ENCODE data around the gene ACACB.

The ACACB gene

DNA sequence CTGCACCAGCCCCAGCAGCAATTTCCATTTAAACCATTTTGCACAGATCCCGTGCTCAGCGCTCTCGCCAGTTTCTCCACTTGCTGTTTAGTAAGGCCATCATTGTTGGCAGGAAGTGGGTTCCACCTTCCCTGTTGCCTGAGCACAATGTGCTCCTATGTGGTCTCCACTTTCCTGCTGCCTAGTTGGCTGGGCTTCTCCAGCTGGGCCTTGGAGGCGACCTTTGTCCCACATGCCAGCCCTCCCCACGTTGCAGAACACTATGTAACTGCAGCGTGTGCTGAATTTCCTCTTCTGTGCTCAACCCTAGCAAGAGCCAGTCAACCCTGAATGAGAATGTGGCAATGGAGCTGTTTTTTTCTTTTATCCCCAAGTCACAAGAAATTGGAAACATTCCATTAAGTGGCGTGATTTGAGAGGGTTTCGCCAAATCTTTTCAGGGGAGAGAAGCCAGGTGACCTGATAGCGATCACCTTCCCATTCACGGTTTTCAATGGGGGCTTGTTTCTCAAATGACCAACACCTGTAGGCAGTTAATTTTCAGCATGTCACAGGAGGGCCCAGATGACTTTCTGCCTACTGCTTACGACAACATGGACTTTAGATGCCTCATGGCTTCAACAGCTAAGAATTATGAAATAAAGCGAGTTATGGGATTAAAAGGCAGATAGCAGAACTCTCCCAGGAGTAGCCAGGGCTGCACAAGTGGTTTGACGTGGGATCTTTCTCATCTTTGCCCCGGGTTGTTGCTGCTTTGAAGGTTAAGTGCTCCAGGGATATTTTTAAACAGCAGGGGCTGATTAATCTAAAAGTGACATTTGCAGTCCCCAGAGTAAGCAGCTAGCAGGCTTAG, at the start of gene ACACB:
TSS of gene ACACB (plus strand) at position 830 of the 853 bp plus-strand sequence. CDS start 22,819 bp downstream, outside the sequence.
- peak; percentile 40 for DNase-seq

DNA sequence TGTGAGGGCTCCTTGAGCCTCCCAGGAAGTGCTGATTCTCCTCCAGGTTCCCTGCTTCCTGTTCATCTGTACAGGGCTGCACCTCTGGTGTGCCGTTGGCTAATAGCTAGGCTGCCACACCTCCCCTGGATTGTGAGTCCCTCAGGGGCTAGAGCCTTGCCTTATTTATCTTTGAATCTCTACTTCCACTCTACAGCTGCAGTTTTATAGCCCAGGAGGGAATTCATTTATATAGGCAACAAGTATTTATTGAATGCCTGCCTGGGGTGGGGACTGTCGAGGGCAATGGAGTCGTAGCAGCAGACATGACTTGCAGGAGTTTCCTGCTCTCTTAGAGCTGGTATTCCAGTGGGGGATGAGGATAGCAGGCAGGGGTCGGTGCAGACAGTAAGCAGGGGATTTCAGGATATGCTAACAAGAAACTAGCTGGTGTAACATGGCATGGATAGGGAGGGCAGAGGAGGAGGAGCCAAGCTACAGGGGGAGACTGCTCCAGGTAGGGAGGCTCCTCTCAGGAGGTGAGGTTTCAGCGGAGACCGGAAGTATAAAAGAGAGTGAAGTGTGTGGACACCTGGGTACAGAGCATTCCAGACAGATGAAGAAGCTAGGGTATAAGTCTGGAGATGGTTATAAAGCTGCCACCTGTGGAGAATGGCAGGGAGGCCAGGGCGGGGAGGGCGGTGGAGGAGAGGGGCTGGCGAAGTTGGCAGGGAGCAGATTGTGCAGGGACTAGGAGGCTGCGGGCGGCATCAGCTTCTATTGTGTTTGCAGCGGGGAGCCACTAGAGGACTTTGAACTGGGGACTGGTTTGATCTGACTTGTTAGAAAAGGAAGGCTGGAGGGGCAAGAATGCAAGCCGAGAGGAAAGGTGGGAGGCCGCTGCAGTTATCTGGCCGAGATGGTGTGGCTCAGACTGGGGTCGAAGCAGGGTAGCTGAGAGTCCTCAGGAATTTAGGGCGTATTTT, 46.8 kb upstream of the ACACB start:
- DNase-seq = no peak

DNA sequence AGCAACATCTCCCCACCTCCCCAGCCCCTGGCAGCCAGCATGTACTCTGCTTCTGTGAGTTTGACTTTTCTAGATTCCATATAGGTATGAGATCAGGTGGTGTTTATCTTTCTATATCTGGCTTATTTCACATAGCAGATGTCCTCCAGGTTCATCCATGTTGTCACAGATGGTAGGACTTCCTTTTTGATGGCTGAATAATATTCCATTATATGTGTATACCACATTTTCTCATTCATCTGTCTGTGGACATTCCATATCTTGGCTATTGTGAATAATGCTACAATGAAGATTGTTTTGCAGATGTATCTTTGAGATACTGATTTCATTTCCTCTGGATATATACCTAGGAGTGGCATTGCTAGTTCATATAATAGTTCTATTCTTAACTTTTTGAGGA, 41.5 kb upstream of the ACACB start:
- DNase-seq = no peak

DNA sequence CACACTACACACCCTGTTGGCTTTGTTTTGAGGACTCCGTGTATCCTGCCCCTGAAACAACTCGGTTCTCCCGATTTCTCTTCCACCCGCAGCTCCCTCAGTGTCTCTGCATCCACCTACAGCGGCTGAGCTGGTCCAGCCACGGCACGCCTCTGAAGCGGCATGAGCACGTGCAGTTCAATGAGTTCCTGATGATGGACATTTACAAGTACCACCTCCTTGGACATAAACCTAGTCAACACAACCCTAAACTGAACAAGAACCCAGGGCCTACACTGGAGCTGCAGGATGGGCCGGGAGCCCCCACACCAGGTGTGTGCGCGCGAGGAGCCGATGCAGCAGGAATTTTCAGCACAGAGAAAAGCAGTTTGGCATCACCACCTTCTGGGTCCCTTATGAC, 33.6 kb upstream of the ACACB start:
- no peak for DNase-seq

DNA sequence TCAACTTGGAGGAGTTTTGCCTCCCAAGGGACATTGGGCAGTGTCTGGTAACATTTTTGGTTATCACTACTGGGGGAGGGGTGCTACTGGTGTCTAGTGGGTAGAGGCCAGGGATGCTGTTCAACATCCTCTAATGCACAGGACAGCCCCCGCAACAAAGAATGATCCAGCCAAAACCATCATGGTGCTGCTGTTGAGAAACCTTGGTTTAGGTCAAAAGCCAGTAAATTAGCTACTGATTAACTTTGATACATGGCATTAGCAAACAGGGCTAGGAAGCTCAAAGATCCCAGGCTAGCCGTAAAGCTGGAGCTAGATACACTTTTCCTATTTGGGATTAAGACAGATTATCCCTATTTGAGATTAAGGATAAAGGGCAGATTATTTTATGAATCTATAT, 32.0 kb upstream of the ACACB start:
- no peak for DNase-seq

DNA sequence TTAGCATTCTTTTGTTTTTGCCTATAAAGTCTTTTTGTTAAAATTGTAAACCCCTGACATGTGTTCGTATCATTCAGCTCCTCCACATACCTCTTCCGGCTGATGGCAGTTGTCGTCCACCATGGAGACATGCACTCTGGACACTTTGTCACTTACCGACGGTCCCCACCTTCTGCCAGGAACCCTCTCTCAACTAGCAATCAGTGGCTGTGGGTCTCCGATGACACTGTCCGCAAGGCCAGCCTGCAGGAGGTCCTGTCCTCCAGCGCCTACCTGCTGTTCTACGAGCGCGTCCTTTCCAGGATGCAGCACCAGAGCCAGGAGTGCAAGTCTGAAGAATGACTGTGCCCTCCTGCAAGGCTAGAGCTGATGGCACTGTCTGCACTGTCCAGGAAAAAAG, 30.8 kb upstream of the ACACB start:
- no peak for DNase-seq

DNA sequence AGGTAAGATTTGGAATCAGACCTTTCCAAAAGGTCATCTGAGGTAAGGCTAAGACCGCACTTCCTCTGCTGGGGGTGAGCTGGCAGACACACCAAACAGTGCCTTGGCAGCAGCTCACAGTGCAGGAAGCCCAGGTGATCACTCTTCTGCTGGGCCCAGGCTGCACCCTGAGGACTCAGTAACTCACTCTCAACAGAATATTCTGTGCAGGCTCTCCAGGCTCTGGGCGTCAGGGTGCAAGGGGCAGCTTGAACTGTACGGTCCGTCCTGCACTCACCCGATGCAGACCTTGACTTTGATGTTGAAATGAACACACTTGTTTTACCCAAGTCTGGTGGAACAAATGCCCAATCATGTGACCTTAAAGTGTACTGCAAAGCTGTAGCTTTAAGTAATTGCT, 29.1 kb upstream of the ACACB start:
- no peak for DNase-seq

DNA sequence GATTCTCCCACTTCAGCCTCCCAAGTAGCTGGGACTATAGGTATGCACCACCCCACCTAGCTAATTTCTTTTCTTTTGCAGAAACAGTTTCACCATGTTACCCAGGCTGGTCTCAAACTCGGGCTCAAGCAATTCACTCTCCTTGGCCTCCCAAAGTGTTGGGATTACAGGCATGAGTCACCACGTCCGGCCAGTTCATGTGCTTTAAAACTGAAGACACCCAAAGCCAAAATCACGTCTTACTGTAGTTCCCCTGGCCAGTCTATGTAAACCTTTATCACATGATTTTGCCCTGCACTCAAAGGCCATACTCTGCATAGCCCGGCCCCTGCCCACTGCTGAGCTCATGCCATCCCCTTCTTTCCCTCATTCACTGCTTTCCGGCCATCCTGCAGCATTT, 27.6 kb upstream of the ACACB start:
- no peak for DNase-seq

DNA sequence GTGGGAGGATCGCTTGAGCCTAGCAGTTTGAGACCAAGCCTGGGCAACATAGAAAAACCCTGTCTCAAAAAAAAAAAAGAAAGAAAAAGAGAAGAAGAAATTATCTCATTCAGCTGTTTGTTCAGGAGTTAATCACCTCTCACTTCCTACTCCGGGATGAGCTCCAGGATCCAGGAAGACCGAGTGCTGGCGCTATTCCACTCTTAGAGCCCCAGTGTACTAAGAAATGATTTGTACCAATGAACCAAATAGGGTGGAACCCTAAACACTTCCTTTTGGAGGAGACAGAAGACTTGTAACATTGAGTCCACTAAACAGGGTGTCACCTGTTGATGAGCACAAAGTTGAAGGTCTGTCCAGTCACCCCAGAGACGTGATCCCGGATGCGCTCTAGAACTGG, 26.7 kb upstream of the ACACB start:
- no peak for DNase-seq

DNA sequence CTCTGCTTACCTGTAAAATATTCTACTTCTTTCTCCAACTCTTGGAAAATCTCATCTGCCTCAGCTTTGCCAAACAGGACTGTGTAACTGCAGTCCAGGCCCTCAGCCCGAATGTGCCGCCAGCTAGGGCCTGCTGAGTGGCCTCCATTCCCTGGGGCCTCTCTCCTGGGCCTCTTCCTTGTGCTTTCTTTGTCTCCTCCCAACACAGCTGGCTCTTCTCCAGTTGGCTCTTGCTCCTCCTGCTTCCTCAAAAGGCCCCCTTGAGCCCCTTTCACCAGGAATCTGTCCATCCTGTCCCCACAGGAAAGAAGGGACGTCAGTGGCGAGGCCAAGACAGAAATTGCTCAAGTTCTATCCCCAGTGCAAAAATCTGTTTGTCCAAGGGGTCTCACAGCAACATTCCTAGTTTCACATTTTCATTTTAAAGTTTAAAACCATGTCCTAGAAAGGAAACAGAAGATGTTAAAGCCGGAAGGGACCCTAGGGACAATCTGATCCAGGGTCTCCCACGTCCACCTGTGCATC, 23.8 kb upstream of the ACACB start:
- DNase-seq = no peak

DNA sequence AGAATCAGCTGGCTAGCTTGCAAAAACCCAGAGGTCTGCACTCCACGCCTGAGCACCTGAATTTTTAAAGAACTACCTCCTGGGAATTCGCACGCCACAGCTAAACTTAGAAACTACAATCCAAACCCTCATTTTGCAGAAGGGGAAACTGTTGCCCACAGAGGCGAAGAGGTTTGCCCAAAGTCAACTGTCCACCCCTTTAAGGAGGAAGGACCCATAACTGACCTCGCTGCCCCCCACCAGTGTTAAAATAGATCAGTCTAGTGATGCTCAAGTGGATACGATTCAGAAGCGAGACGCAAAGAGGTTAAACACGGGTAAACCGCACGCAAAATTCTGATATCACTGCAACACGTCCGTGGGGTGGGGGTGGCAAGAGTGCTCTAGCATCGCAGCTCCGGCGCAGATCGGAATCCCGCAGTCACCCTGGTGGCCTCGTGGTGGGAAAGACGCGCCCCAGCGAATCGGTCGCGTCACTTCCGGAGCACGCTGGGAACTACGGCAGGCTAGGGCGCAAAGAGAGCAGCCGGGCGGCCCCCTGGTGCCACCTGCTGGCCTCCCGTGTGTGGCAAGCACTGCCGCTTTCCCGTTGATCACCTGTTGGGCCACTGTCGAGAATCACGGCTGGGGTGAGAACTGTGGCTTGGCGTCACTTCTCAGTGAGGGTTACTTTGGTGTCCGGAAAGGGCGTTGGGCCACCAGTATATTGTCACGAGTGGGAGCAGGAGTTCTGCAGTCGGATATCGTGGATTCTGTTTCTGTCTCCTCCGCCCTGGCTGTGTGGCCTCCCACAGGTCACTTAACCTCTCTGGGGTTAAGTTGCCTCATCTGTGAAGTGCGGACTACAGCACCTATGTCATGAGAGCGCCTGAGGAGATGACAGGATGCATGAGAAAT, 23.1 kb upstream of the ACACB start, which contains the start of gene ALKBH2:
TSS of gene ALKBH2 (minus strand) at position 451 of the 897 bp plus-strand sequence. CDS start 686 bp downstream, outside the sequence.
- peak; percentile 95 for DNase-seq

DNA sequence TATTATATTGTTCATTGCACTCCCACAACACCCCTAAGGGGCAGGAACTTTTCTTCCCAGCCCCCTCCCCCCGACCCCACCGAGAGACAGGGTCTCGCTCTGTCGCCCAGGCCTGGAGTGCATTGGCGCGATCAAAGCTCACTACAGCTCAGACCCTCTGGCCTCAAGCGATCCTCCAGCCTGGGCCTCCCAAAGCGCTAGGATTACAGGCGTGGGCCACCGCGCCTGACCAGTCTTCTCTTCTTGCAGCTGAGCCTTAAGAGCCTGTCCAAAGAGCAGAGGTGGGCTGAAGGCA, 19.3 kb upstream of the ACACB start:
- no peak for DNase-seq

DNA sequence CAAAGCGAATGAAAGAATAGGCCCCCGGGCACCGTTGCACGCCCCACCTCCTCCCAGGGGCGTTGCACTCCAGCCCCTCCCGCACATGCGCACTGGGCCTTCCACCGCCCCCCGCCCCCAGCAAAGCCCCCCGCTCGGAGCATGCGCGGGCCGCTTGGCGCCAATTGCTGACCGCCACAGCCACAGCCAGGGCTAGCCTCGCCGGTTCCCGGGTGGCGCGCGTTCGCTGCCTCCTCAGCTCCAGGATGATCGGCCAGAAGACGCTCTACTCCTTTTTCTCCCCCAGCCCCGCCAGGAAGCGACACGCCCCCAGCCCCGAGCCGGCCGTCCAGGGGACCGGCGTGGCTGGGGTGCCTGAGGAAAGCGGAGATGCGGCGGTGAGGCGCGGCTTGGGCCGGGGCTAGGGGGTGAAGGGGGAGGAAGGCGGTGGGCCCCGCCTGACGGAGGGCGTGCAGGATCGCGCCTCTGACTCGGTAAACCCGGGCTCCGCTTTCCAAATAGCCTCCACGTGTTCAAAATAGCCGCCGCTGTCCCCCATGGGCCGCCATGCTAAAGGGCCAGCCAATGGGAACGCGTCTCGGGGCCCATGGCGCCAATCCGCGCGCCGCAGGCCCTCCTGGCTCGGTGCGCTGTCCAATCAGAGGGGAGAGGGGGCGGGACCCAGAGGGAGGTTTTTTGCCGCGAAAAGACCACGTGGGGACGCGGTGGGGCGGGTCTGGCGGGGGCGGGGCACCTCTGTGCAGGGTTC, 18.8 kb upstream of the ACACB start, which contains the start of gene UNG:
TSS of gene UNG (plus strand) at position 163 of the 748 bp plus-strand sequence. CDS start at position 246, 83 bp downstream.
- DNase-seq = peak; percentile 95

DNA sequence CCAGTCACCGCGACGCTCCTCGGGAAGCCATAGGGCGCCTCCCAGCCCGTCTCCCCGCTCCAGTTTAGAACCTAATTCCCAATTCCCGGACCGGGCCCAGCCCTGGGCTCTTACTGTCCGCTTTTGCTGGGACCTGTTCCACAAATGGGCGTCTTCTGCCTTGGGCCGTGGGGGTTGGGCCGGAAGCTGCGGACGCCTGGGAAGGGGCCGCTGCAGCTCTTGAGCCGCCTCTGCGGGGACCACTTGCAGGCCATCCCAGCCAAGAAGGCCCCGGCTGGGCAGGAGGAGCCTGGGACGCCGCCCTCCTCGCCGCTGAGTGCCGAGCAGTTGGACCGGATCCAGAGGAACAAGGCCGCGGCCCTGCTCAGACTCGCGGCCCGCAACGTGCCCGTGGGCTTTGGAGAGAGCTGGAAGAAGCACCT, 18.2 kb upstream of the ACACB start:
- DNase-seq = no peak

DNA sequence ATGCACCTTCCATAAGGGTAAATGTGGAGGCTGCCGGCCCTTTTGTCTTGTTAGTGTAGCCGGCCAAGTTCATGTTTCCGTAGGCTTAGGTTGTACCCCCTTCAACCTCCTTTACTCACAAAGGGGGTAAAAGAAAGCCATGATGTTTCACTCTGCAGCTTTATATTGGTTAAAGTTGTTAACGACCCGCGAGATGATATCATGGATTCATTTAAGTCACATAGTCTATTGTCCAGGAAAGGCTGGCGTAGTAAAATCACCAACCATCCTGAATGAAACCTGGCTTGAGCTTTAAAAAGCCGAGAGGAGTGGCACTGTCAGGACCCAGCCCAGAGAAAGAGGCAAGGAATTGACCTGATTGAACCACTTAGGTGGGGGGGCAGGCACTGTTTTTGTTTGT, 17.7 kb upstream of the ACACB start:
- DNase-seq = no peak

DNA sequence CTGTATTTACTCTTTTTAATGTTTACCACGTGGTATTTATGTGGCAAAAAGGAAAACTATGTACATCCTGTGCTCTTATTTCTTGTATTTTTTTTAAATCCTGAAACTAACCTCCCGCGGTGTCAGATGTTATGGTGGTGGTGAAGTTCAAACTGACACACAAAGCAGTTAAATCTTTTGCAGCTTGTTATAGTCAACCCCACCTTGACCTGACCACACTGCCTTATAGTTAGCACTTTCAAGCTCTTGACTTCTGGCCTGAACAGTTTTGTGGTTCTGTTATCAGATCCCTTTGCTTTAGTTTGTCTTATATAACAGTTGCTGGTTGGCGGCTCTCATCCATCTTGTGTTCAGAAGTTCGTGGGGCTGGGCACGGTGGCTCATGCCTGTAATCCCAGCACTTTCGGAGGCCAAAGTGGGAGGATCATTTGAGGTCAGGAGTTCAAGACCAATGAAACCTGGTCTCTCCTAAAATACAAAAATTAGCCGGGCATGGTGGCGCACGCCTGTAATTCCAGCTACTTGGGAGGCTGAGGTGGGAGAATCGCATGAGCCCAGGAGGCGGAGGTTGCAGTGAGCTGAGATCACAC, 16.9 kb upstream of the ACACB start:
- no peak for DNase-seq

DNA sequence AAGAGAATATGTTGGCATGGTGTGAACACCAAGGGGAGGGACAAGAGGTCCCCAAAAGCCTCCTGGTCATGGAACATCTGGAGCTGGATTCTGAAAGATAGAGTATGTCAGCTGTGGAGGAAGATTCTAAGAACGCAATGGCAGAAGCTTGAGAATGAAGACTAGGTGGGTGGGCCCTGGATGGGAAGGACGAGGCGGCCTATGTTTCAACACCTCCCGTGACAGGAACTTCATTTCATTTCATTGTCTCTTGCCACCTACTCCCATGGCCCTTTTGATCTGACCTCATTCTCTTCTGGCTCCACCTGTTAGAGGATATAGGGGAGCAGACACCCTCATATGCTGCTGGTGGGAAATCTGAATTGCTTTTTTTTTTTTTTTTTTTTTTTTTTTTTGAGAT, 15.6 kb upstream of the ACACB start:
- no peak for DNase-seq

DNA sequence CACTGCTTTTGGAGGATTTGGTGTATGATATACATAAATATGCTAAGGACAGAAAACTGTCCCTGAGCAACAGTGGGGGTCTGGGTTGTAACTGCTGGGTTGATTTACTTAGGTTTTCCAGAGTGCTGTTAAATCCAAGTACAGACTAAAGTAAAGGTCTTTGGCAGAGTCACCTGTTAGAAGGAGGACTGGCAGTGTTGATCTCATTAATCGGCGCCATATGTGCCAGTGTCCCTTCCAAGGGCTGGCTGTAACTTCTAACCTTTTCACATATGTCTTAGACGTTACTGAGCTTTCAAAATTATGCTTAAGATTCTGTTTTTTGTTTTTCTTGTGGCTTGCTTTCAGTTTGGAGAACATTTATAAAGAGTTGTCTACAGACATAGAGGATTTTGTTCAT, 13.9 kb upstream of the ACACB start:
- DNase-seq = no peak

DNA sequence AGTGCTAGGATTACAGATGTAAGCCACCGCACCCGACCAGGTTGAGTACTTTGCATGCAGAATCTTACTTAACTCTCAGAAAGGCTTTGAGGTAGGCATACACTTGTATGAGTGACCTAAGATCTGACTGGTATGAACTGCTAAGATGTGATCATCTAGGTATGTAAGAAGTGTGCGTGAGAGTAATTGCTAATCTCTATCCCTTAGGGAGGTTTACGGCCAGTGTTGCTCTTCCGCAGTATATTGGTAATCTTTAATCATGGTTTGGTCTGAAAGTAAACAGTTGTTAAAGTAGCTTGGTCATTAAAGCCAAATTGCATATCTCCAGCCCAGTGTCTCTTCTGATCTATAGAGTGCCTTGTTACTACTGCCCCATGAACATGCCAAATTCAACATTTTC, 11.2 kb upstream of the ACACB start:
- no peak for DNase-seq

DNA sequence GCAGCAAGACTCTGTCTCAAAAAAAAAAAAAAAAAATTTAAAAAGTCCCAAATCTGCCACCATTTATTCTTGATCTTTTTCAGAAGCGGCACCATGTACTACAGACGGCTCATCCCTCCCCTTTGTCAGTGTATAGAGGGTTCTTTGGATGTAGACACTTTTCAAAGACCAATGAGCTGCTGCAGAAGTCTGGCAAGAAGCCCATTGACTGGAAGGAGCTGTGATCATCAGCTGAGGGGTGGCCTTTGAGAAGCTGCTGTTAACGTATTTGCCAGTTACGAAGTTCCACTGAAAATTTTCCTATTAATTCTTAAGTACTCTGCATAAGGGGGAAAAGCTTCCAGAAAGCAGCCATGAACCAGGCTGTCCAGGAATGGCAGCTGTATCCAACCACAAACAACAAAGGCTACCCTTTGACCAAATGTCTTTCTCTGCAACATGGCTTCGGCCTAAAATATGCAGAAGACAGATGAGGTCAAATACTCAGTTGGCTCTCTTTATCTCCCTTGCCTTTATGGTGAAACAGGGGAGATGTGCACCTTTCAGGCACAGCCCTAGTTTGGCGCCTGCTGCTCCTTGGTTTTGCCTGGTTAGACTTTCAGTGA, 6.5 kb upstream of the ACACB start:
- no peak for DNase-seq

DNA sequence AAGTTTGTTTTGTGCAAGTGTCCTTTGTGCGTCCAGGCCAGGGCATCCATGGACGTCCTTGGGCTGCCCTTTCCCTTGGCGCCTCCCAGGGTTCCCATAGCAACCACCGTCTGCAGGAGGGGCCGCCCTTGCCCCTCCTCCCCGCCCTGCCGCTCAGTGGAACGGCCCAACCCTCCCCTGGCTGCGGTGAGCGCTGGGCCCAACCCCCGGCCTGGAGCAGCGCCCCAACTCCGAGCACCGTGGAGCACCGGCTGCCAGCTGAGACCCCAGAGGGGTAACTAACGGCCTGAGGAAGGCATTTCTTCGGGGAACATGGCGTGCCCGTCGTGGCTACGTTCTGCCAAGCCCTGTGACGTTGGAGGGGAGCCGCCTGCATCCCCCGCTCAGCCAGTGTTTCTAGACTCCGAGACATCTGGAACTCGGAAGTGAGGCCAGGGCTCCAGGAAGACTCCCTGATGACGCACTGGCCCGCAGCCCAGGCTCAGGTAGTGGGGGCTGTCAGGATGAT, 5.3 kb upstream of the ACACB start:
- DNase-seq = peak; percentile 89

Data from retina (tissue), 1 donor.